ENCODE data around the gene TAS2R60.

- TF ChIP-seq CTCF (IDR thresholded peaks at IDR 0.05), result no peak
- no peak for TF ChIP-seq NFYB (CRISPR knock-in tag; conservative IDR thresholded peaks at IDR 0.05; ENCODE audit: low read depth)
- TF ChIP-seq E2F4 (CRISPR knock-in tag; IDR thresholded peaks at IDR 0.05; ENCODE audit: borderline replicate concordance, low read depth), result no peak
- TF ChIP-seq ZSCAN18 (CRISPR knock-in tag; IDR thresholded peaks at IDR 0.05), result no peak
- TF ChIP-seq ZNF425 (CRISPR knock-in tag; conservative IDR thresholded peaks at IDR 0.05), result no peak
- no peak for TF ChIP-seq TEAD1 (CRISPR knock-in tag; IDR thresholded peaks at IDR 0.05)
Observed at GRCh38 chr7:143485094-143485493, 41.8 kb downstream of the TAS2R60 start.

Measured in WTC11 (cell line).